Coronary artery (tissue), 2 donors: ENCODE measurements around the gene CAMKK1.

Source experiments
- DNase-seq: peaks from one replicate; pipeline ENCODE4 v3.0.0-alpha.2; 2017; ENCODE audit warnings: low spot score
- H3K27ac ChIP-seq, 2 donors: fragments of 200-600 bp; sonication (generic); one replicate each; pipeline ENCODE4 v1.5.1; 2016 to 2019
- H3K4me3 ChIP-seq: fragments of 200-600 bp; sonication (generic); 2 replicates; pipeline ENCODE4 v1.5.1; 2016; ENCODE audit warnings: mild to moderate bottlenecking, moderate library complexity
- TF ChIP-seq, protein P1 (sequence below): fragments of 200-600 bp; sonication (generic); IDR thresholded peaks from one replicate; pipeline ENCODE4 v1.5.1; 2019; ENCODE audit warnings: antibody characterized with exemption

The CAMKK1 gene

DNA sequence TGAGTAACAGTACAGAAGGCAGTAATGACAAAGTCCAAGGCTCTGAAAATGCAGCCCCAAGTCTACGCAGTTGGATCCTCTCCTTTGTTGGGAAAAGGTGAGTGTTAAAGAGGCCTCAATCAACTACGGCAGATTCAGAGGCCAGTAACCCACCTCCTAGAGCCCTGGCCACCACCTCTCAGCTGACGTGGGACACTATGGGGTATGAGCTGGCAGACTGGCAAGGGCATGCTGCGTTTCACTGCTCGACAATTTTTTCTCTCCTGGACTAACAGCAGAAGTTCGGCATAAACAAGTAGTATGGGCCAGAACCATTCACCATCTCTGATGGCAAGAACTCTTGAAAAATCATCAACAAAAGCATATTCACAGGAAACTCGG is 64.0 kb downstream of the CAMKK1 start:
- H3K4me3 ChIP-seq, result no peak overlapping the region
- no peak for DNase-seq
- peak overlapping the region in 1 of 2 donors; percentile 79 for H3K27ac ChIP-seq
- TF ChIP-seq, protein P1, sequence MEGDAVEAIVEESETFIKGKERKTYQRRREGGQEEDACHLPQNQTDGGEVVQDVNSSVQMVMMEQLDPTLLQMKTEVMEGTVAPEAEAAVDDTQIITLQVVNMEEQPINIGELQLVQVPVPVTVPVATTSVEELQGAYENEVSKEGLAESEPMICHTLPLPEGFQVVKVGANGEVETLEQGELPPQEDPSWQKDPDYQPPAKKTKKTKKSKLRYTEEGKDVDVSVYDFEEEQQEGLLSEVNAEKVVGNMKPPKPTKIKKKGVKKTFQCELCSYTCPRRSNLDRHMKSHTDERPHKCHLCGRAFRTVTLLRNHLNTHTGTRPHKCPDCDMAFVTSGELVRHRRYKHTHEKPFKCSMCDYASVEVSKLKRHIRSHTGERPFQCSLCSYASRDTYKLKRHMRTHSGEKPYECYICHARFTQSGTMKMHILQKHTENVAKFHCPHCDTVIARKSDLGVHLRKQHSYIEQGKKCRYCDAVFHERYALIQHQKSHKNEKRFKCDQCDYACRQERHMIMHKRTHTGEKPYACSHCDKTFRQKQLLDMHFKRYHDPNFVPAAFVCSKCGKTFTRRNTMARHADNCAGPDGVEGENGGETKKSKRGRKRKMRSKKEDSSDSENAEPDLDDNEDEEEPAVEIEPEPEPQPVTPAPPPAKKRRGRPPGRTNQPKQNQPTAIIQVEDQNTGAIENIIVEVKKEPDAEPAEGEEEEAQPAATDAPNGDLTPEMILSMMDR, result no peak

DNA sequence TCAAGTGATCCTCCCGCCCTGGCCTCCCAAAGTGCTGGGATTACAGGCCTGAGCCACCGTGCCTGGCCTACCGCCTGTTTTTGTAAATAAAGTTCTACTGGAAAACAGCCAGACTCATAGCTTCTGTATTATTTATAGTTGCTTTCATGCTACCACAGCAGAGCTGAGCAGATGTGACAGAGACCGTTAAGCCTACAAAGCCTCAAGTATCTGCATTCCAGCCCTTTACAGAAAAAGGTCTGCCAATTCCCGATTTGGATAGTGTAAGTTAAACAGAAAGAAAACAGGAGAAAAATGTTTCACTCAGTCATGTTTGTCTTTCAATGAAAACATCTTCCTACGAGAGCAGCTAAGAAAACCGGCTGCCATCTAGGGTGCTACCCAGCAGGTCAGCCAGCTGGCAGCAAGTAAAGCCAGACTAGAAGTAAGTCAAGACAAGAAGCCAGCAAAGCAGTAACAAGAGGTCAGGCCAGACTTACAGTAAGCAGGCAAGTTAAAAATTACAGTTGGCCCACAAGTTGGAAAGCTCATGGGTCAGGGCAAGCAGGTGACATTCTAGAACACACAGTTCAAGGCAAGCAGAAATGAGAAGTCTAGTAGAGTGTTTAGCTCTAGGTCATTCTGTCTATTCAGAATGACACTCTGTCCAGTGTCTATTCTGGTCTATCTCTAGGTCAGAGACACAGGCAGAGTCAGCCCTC is 64.6 kb downstream of the CAMKK1 start:
- TF ChIP-seq, protein P1, result no peak
- peak overlapping the region in 1 of 2 donors; percentile 79 for H3K27ac ChIP-seq
- no peak overlapping the region for H3K4me3 ChIP-seq
- DNase-seq, result no peak

DNA sequence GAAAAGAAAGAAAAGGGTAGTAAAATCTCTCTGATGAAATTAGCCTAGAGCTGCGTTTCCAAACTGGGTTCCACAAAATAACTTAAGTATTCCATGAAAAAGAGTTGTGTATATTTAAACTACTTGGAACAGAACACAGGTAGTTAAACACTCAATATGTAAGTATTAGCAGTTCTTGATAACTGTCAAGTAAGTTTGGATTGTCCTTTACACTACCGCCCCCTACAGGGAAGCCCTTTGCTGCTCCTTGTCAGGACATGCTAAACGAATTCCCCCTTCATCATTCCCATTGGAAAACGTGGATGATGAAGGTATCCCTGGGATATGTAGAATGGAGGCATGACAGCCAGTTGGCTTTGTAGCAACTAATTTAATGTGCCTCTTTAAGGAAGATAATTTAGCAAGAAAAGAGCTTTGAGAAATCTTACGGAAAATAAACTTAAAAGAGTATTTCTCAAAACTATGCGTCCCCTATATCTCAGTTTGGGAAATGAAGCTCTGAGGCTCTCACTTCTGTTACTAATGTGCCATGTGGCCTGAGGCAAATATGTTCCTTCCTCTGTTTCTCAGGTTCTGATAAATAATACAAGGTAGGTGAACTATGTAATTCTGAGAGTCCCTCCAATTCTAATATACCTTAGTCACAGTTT is 65.6 kb downstream of the CAMKK1 start:
- no peak for DNase-seq
- Histone ChIP-seq H3K27ac (no peak overlapping the region), H3K4me3 (no peak overlapping the region)
- TF ChIP-seq, protein P1, result peak; percentile 14

DNA sequence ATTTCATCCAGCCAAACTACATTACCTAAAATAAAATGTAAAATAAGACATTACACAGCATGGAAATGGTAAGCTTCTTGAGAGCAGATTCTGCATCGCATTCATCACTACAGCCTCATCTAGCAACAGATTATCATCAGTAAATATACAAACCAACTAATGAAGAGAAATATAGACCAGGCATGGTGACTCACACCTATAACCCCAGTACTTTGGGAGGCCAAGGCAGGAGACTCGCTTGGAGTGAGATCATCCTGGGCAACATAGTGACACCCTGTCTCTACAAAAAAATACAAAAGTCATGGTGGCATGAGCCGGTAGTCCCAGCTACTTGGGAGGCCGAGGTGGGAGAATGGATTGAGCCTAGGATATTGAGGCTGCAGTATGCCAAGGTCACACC is 66.7 kb downstream of the CAMKK1 start:
- Histone ChIP-seq H3K27ac (no peak overlapping the region), H3K4me3 (no peak overlapping the region)
- no peak for DNase-seq
- TF ChIP-seq, protein P1, result no peak

DNA sequence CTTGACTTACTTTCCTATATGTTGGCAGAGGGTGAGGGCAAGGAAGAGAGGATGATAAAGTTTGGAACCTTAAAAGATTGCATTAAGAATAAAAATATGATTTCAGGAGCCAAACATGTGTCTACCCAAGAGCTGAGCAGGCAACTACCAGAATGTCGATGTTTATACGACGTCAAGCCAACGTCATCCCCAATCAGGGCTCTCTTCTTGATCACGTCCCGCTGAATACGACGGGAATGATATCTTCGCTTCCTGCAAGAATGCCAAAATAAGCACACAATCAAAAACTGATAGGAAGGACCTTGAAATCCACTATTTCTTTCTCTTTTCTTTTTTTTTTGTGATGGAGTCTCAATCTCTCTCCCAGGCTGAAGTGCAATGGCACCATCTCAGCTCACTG is 71.8 kb downstream of the CAMKK1 start:
- DNase-seq, result no peak
- Histone ChIP-seq H3K4me3 (no peak overlapping the region), H3K27ac (no peak overlapping the region)
- TF ChIP-seq, protein P1, result no peak

DNA sequence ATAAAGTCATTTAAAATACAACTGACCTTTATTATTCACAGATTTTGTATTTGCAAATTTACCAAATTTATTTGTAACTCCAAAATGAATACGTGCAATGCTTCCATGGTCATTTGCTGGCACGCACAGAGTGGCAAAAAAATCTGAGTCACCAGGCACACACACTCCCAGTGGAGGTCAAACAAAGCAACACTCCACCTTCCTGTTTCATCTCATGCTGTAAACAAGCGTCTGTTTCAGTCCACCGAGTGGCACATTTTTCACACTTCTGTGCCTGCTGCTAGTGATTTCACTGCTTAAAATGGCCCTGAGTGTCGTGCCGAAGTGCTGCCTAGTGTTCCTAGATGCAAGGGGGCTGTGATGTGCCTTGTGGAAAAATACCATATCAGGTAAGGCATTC is 74.1 kb downstream of the CAMKK1 start:
- H3K27ac ChIP-seq, result no peak overlapping the region
- DNase-seq, result no peak
- TF ChIP-seq, protein P1, result no peak
- H3K4me3 ChIP-seq, result no peak overlapping the region
